BE2C (cell line): ENCODE measurements around the gene PRKD3.

ENCODE experiments used
- DNase-seq: peaks from one replicate; pipeline ENCODE4 v3.0.0-alpha.2; 2020
- H3K27me3 ChIP-seq: fragments of 250-450 bp; sonication (Bioruptor Pico); 2 replicates; pipeline ENCODE4 v1.5.1; 2020; ENCODE audit warnings: mild to moderate bottlenecking
- H3K36me3 ChIP-seq: fragments of 250-450 bp; sonication (Bioruptor Pico); 2 replicates; pipeline ENCODE4 v1.5.1; 2020; ENCODE audit warnings: mild to moderate bottlenecking
- H3K4me1 ChIP-seq: fragments of 250-450 bp; sonication (Bioruptor Pico); 2 replicates; pipeline ENCODE4 v1.5.1; 2020
- H3K4me3 ChIP-seq: 2 replicates; pipeline ENCODE4 v1.5.1; 2011; ENCODE audit warnings: low read depth, low read length
- H3K9me3 ChIP-seq: fragments of 250-450 bp; sonication (Bioruptor Pico); 2 replicates; pipeline ENCODE4 v1.5.1; 2020
- TF ChIP-seq, protein P1 (sequence below): IDR thresholded peaks from 2 replicates; pipeline ENCODE4 v1.5.1; 2012; ENCODE audit warnings: mild to moderate bottlenecking, low read depth, low read length

PRKD3 gene

GRCh38 chr2:37276291-37276690, 48.3 kb downstream of the PRKD3 start:
- DNase-seq, result no peak
- Histone ChIP-seq H3K9me3 (no peaks in the 10 kb centered on the region), H3K27me3 (no peaks in the 10 kb centered on the region), H3K36me3 (peaks cover 72% of the 10 kb centered on the region), H3K4me1 (no peaks in the 10 kb centered on the region), H3K4me3 (no peak overlapping the region)
- TF ChIP-seq, protein P1, sequence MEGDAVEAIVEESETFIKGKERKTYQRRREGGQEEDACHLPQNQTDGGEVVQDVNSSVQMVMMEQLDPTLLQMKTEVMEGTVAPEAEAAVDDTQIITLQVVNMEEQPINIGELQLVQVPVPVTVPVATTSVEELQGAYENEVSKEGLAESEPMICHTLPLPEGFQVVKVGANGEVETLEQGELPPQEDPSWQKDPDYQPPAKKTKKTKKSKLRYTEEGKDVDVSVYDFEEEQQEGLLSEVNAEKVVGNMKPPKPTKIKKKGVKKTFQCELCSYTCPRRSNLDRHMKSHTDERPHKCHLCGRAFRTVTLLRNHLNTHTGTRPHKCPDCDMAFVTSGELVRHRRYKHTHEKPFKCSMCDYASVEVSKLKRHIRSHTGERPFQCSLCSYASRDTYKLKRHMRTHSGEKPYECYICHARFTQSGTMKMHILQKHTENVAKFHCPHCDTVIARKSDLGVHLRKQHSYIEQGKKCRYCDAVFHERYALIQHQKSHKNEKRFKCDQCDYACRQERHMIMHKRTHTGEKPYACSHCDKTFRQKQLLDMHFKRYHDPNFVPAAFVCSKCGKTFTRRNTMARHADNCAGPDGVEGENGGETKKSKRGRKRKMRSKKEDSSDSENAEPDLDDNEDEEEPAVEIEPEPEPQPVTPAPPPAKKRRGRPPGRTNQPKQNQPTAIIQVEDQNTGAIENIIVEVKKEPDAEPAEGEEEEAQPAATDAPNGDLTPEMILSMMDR, result no peak
